Kidney epithelial cell (primary cell): ENCODE results near the gene CPEB3. TPM values are rescaled to one million over a fixed set of nuclear protein-coding genes. Genes with fewer than 3 reads are reported as not detected.

Experiments used
- DNase-seq: peaks from one replicate; pipeline ENCODE4 v3.0.0-alpha.2; 2010; ENCODE audit warnings: low read depth
- H3K27me3 ChIP-seq: 2 replicates; pipeline ENCODE4 v1.6.0; 2011; ENCODE audit warnings: low read length; ENCODE audit not compliant: control insufficient read depth, insufficient read depth
- H3K36me3 ChIP-seq: 2 replicates; pipeline ENCODE4 v1.5.1; 2011; ENCODE audit warnings: low read length; ENCODE audit not compliant: control insufficient read depth, insufficient read depth
- H3K4me3 ChIP-seq: 2 replicates; pipeline ENCODE4 v1.5.1; 2011; ENCODE audit warnings: low read depth, mild to moderate bottlenecking, control low read depth, low read length
- total RNA-seq: library from RNA; depleted of rRNA; stranded (reverse); fragments of >200 nt; gene quantifications from 2 replicates; pipeline ENCODE4 v1.2.3, GENCODE V29; 2015
- TF ChIP-seq, protein P1 (sequence below): IDR thresholded peaks from 2 replicates; pipeline ENCODE4 v1.5.1; 2011; ENCODE audit warnings: mild to moderate bottlenecking, moderate library complexity, low read length, control low read depth, inconsistent platforms; ENCODE audit not compliant: insufficient read depth, poor library complexity, severe bottlenecking

The CPEB3 gene
- total RNA-seq, 1 donor from 2014 or later: 1.2 TPM

DNA sequence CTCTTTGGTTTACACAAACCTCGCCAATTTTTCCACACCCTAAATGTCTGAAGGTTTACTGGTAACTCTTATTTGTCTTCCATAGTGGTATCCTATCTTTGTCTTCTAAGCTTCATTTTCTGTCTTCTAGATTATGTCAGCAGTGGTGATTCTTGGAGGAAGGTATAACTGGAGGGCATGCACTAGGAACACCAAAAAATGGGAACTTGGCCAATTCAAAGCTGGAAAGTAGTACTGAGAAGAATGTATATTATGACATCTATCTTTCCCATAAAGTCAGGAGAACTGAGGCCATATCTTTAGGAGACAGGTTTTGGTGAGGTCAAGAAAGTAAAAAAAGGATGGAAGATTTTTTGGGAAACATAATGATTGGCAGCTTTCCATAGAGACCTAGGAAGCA is 113.3 kb downstream of the CPEB3 start:
- H3K27me3 ChIP-seq: no peaks in the 10 kb centered on the region
- H3K36me3 ChIP-seq: no peaks in the 10 kb centered on the region
- TF ChIP-seq, protein P1, sequence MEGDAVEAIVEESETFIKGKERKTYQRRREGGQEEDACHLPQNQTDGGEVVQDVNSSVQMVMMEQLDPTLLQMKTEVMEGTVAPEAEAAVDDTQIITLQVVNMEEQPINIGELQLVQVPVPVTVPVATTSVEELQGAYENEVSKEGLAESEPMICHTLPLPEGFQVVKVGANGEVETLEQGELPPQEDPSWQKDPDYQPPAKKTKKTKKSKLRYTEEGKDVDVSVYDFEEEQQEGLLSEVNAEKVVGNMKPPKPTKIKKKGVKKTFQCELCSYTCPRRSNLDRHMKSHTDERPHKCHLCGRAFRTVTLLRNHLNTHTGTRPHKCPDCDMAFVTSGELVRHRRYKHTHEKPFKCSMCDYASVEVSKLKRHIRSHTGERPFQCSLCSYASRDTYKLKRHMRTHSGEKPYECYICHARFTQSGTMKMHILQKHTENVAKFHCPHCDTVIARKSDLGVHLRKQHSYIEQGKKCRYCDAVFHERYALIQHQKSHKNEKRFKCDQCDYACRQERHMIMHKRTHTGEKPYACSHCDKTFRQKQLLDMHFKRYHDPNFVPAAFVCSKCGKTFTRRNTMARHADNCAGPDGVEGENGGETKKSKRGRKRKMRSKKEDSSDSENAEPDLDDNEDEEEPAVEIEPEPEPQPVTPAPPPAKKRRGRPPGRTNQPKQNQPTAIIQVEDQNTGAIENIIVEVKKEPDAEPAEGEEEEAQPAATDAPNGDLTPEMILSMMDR: no peak
- no peak for DNase-seq
- H3K4me3 ChIP-seq: no peak overlapping the region

GRCh38 chr10:92175164-92175563 is 115.7 kb downstream of the CPEB3 start:
- no peak for DNase-seq
- no peak overlapping the region for H3K4me3 ChIP-seq
- TF ChIP-seq, protein P1: no peak

DNA sequence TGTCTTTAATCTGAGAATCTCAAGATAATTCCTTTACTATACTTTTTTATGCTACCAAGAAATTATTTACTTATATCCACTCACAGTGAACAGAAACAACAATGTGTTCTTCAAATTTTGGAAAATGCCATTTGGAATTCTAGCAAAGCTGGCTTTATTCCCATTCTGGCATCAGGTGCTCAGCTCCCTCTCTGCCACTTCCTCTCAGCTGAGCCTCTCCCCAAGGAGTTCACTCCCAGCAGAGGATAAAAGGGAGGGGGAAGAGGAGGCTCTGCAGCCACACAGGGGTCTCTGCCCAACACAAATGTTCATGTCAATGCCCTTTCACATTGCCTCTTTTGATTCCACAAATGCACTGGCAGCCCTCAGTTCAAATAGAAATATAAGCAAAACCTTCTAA is 116.9 kb downstream of the CPEB3 start:
- DNase-seq: no peak

More at GRCh38 chr10:92175164-92175563, 115.7 kb downstream of the CPEB3 start:
- Histone ChIP-seq H3K36me3 (no peaks in the 10 kb centered on the region), H3K27me3 (no peaks in the 10 kb centered on the region)

GRCh38 chr10:92164036-92164696 is 126.7 kb downstream of the CPEB3 start:
- TF ChIP-seq, protein P1: no peak
- H3K4me3 ChIP-seq: no peak overlapping the region
- DNase-seq: no peak
- no peaks in the 10 kb centered on the region for H3K36me3 ChIP-seq
- no peaks in the 10 kb centered on the region for H3K27me3 ChIP-seq

More for the DNA sequence above, 116.9 kb downstream of the CPEB3 start:
- TF ChIP-seq, protein P1: no peak
- H3K4me3 ChIP-seq: no peak overlapping the region
- no peaks in the 10 kb centered on the region for H3K36me3 ChIP-seq
- no peaks in the 10 kb centered on the region for H3K27me3 ChIP-seq

GRCh38 chr10:92162541-92162940 is 128.3 kb downstream of the CPEB3 start:
- H3K27me3 ChIP-seq: no peaks in the 10 kb centered on the region
- H3K36me3 ChIP-seq: no peaks in the 10 kb centered on the region
- TF ChIP-seq, protein P1: no peak
- no peak for DNase-seq
- H3K4me3 ChIP-seq: no peak overlapping the region
